ENCODE results near the gene RSPH10B2. TPM values are rescaled to one million over a fixed set of nuclear protein-coding genes. Genes with fewer than 3 reads are reported as not detected.
"Not testable (repeated sequence)": the region's sequence is repeated elsewhere in the genome, so short reads cannot be mapped to it uniquely, and the experiment has no call there.

RSPH10B2 gene
- total and polyA plus RNA-seq, 2 of the 8 experiments (the other 6 are each of a cell fraction or from before 2014, with no cell fraction given): 0.14 to 0.35 TPM

GRCh38 chr7:6799887-6800286, 46.0 kb downstream of the RSPH10B2 start:
- H2AFZ ChIP-seq (ENCODE audit: low read length); H3K18ac ChIP-seq (ENCODE audit: extremely low read depth, low read length); H3K27me3 ChIP-seq (replicated peaks in 1 of 4; ENCODE audit: control insufficient read depth in 3 of 4, extremely low read depth in 1 of 4, insufficient read depth in 3 of 4, low read length in 3 of 4); H2BK12ac ChIP-seq (ENCODE audit: low read depth, low read length); CTCF ChIA-PET (ENCODE audit: partially characterized antibody); H3K4ac ChIP-seq (replicated peaks; ENCODE audit: insufficient read length, low read depth, low read length); H4K20me1 ChIP-seq (replicated peaks in 1 of 2; ENCODE audit: control insufficient read depth in 1 of 2, insufficient read depth in 2 of 2, low read length in 2 of 2); H3K9ac ChIP-seq (replicated peaks in 1 of 4; ENCODE audit: extremely low read depth in 1 of 4, low read depth in 3 of 4, low read length in 3 of 4); H2BK120ac ChIP-seq (replicated peaks; ENCODE audit: low read depth, low read length); H2BK5ac ChIP-seq (ENCODE audit: low read depth, low read length); H3K14ac ChIP-seq (ENCODE audit: insufficient read length); H4K8ac ChIP-seq (ENCODE audit: extremely low read depth, insufficient read depth, low read length); H2BK15ac ChIP-seq (ENCODE audit: low read length); H3K27ac ChIP-seq (ENCODE audit: low read depth, low read length); FAIRE-seq; H3K79me1 ChIP-seq (ENCODE audit: low read depth, low read length); H2BK20ac ChIP-seq (ENCODE audit: low read length); H3K4me1 ChIP-seq (replicated peaks in 1 of 4; ENCODE audit: control insufficient read depth in 3 of 4, insufficient read depth in 4 of 4, low read length in 3 of 4); H3K23ac ChIP-seq (ENCODE audit: insufficient read length); H4K91ac ChIP-seq (replicated peaks; ENCODE audit: insufficient read length, low read length); H3K9me3 ChIP-seq (ENCODE audit: insufficient read depth in 2 of 2, low read depth in 1 of 2, low read length in 1 of 2); POLR2A ChIA-PET (ENCODE audit: partially characterized antibody); H2AK5ac ChIP-seq (ENCODE audit: low read depth, low read length); H3K36me3 ChIP-seq (ENCODE audit: control insufficient read depth in 2 of 4, insufficient read depth in 4 of 4, low read length in 3 of 4); H3K23me2 ChIP-seq (ENCODE audit: low read depth, low read length); H3K56ac ChIP-seq (replicated peaks; ENCODE audit: insufficient read length, low read depth, low read length); H3K4me3 ChIP-seq (ENCODE audit: extremely low read depth in 1 of 4, insufficient read depth in 2 of 4, low read depth in 3 of 4, low read length in 4 of 4); DNase-seq (ENCODE audit: low read depth in 1 of 2, low spot score in 2 of 2); H3K4me2 ChIP-seq (ENCODE audit: insufficient read depth in 1 of 2, low read depth in 2 of 2, low read length in 2 of 2); H4K5ac ChIP-seq (ENCODE audit: insufficient read length, low read depth, low read length); H3K79me2 ChIP-seq (ENCODE audit: control insufficient read depth in 1 of 2, insufficient read depth in 2 of 2, low read length in 2 of 2): not testable (repeated sequence)
- no CpG with 5 or more reads among the region's 12 CpGs for WGBS, 2 experiments (ENCODE audit: extremely low coverage in 1 of 2, insufficient coverage in 1 of 2, insufficient read length in 1 of 2, insufficient replicate concordance in 2 of 2, low coverage in 1 of 2, low lambda C conversion rate in 2 of 2, missing lambda C conversion rate in 1 of 2)

- H3K4me3 ChIP-seq (ENCODE audit: extremely low read depth in 1 of 4, insufficient read depth in 2 of 4, low read depth in 3 of 4, low read length in 4 of 4); H2BK5ac ChIP-seq (ENCODE audit: low read depth, low read length); DNase-seq (ENCODE audit: low read depth in 1 of 2, low spot score in 2 of 2); H3K27me3 ChIP-seq (replicated peaks in 1 of 4; ENCODE audit: control insufficient read depth in 3 of 4, extremely low read depth in 1 of 4, insufficient read depth in 3 of 4, low read length in 3 of 4); H2BK20ac ChIP-seq (ENCODE audit: low read length); POLR2A ChIA-PET (ENCODE audit: partially characterized antibody); H3K23ac ChIP-seq (ENCODE audit: insufficient read length); H2AK5ac ChIP-seq (ENCODE audit: low read depth, low read length); H4K91ac ChIP-seq (replicated peaks; ENCODE audit: insufficient read length, low read length); CTCF ChIA-PET (ENCODE audit: partially characterized antibody); H2BK12ac ChIP-seq (ENCODE audit: low read depth, low read length); H3K79me1 ChIP-seq (ENCODE audit: low read depth, low read length); H3K56ac ChIP-seq (replicated peaks; ENCODE audit: insufficient read length, low read depth, low read length); H3K79me2 ChIP-seq (ENCODE audit: control insufficient read depth in 1 of 2, insufficient read depth in 2 of 2, low read length in 2 of 2); H3K4me2 ChIP-seq (ENCODE audit: insufficient read depth in 1 of 2, low read depth in 2 of 2, low read length in 2 of 2); H3K36me3 ChIP-seq (ENCODE audit: control insufficient read depth in 2 of 4, insufficient read depth in 4 of 4, low read length in 3 of 4); H4K5ac ChIP-seq (ENCODE audit: insufficient read length, low read depth, low read length); H4K8ac ChIP-seq (ENCODE audit: extremely low read depth, insufficient read depth, low read length); FAIRE-seq; H3K4me1 ChIP-seq (replicated peaks in 1 of 4; ENCODE audit: control insufficient read depth in 3 of 4, insufficient read depth in 4 of 4, low read length in 3 of 4); H3K14ac ChIP-seq (ENCODE audit: insufficient read length); H3K9ac ChIP-seq (replicated peaks in 1 of 4; ENCODE audit: extremely low read depth in 1 of 4, low read depth in 3 of 4, low read length in 3 of 4); H3K9me3 ChIP-seq (ENCODE audit: insufficient read depth in 2 of 2, low read depth in 1 of 2, low read length in 1 of 2); H2BK120ac ChIP-seq (replicated peaks; ENCODE audit: low read depth, low read length); H3K27ac ChIP-seq (ENCODE audit: low read depth, low read length); H3K18ac ChIP-seq (ENCODE audit: extremely low read depth, low read length); H3K4ac ChIP-seq (replicated peaks; ENCODE audit: insufficient read length, low read depth, low read length); H4K20me1 ChIP-seq (replicated peaks in 1 of 2; ENCODE audit: control insufficient read depth in 1 of 2, insufficient read depth in 2 of 2, low read length in 2 of 2); H2BK15ac ChIP-seq (ENCODE audit: low read length); H3K23me2 ChIP-seq (ENCODE audit: low read depth, low read length); H2AFZ ChIP-seq (ENCODE audit: low read length): not testable (repeated sequence)
- WGBS, 2 experiments (ENCODE audit: extremely low coverage in 1 of 2, insufficient coverage in 1 of 2, insufficient read length in 1 of 2, insufficient replicate concordance in 2 of 2, low coverage in 1 of 2, low lambda C conversion rate in 2 of 2, missing lambda C conversion rate in 1 of 2): 100% methylated on average over 1 of the region's 2 CpGs; no CpG with 5 or more reads in 1 of the 2 experiments
Observed at GRCh38 chr7:6800331-6800730, 46.4 kb downstream of the RSPH10B2 start.

Data from H1 (cell line).